Measurements from ENCODE around the gene SKAP1. TPM values are rescaled to one million over a fixed set of nuclear protein-coding genes. Genes with fewer than 3 reads are reported as not detected.

SKAP1 gene
- polyA plus RNA-seq, 4 donors, result 9.9 to 13.6 (median 12.4) TPM

GRCh38 chr17:48127371-48128051, 302.5 kb downstream of the SKAP1 start:
- DNase-seq (ENCODE audit: low read depth in 4 of 4, low spot score in 2 of 4), result no peak

GRCh38 chr17:48126532-48126850, 303.5 kb downstream of the SKAP1 start:
- DNase-seq (ENCODE audit: low read depth in 4 of 4, low spot score in 2 of 4), result no peak

GRCh38 chr17:48125829-48126531, 304.0 kb downstream of the SKAP1 start:
- no peak for DNase-seq (ENCODE audit: low read depth in 4 of 4, low spot score in 2 of 4)

DNA sequence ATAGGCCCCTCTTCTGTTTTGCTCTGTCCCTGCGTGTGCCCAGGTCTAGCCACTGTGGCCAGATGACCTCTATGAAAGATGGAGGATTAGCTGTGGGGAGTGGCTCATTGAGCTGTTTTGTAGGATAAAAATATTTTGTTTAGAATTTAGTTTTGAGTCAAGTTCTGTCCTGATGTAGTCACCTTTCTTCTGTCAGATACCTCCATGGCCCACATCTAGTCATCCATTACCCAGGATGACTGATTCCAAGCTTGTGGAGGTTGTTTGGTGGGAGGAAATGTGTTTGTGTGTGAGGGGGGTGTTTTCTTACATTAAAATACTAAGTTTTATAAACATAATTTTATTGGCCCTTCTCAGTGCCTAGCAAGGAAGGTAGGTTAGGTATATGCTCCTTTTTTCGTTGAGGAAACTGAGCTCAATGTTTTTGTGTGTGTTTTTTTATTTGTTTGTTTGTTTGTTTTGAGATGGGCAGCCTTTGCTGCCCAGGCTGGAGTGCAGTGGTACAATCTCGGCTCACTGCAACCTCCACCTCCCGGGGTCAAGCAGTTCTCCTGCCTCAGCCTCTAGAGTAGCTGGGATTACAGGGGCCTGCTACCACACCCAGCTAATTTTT, 306.1 kb downstream of the SKAP1 start:
- DNase-seq (ENCODE audit: low read depth in 4 of 4, low spot score in 2 of 4), result no peak

DNA sequence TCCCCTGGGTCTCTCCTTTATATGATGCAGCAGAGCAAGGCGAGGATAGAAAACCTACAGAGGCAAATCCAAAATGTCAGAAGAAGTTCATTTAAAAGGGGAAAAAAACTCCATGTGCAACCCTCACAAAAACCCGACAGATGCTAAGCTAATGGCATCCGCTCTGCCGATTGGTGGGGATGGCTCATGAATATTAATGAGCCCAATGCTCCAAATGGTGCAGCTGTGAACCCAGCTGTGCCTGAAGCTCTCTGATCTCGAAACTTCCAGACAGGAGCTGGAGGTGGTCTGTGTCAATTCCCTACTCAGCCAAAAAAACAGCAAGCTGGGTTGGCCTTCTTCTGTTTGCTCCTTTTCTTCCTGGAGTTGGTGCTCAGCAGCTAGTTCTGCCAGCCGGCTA, 306.9 kb downstream of the SKAP1 start:
- DNase-seq (ENCODE audit: low read depth in 4 of 4, low spot score in 2 of 4), result no peak

DNA sequence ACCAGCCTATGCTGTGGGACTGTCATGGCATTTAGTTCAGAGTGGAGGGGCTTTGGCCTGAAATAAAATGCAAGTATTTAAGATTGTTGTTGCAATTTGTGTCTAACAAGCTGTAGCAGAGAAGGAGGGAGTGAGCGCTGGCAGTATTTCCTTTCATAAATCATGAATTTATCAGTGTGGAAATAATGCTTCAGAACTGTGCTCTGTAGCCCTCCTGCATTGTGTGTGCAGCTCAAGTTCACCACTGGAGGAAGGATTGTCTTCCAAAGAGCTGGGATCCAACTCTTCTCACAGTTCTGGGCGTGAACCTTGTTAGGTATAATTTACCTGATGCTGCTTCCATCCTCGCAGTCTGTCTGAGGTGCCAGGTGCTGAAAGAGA, 307.4 kb downstream of the SKAP1 start:
- DNase-seq (ENCODE audit: low read depth in 4 of 4, low spot score in 2 of 4), result no peak

DNA sequence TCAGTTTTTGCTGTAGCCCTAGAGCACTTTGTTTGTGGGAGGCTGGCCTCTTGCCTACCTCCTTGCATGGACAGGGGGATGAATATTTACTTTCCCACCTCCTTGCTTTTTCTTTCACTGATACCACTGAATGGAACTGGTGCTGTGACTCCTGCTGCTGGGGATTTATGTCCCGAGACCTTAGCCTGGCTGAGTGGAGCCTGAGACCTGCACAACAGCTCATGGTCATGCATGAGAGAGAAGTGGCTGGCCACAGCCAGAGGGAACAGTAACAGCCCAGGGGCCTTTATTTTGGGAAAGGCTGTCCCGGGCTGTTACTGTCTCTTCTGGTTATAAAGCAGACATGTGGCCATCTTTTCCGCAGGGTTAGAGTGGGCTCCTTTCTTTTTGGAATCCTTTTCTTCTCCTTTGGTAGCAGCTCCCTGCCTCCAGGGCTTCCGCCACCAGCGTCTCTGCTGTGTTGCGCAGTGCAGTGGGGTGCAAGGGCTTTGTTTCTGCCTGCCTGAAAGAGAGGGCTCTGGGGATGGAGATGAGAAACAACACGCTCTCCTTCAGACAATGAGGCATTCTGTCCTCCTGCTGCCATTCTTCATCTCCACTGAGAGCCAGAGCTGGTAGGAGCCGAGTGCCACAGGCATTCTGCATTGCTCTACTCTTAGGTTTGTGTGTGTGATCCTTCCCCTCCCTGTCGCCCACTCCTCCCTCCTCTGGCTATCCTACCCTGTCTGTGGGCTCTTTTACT, 307.9 kb downstream of the SKAP1 start:
- no peak for DNase-seq (ENCODE audit: low read depth in 4 of 4, low spot score in 2 of 4)

GRCh38 chr17:48113201-48113676, 316.8 kb downstream of the SKAP1 start:
- DNase-seq (ENCODE audit: low read depth in 4 of 4, low spot score in 2 of 4), result no peak

- no peak for DNase-seq (ENCODE audit: low read depth in 4 of 4, low spot score in 2 of 4)
These were observed 318.1 kb downstream of the SKAP1 start for GRCh38 chr17:48111937-48112241.

DNA sequence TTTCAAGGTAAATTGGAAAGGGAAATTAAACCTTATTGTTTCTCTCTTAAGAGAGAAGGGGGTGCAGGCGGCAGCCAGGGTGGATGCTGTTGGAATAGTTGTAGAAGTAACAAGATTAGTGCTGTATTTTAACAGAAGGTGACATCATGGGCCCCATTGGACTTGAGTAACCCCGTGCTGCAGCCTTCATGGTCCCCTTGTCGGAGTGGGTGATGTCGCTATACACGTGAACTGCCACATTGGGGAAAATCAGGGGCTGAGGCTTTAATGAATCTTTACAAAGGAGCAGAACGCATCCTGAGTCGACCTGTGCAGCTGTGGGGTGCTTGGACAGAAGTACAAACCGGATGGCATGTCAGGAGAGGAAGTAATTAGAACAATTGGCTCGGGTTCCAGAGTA, 319.3 kb downstream of the SKAP1 start:
- no peak for DNase-seq (ENCODE audit: low read depth in 4 of 4, low spot score in 2 of 4)

GRCh38 chr17:48107137-48108055, 322.6 kb downstream of the SKAP1 start, which contains the start of gene SNX11:
Gene SNX11, plus strand, starts transcription at chr17:48107766. Its CDS starts 4,278 bp downstream, at chr17:48112044.
- DNase-seq (ENCODE audit: low read depth in 4 of 4, low spot score in 2 of 4), result peak; percentile 70 to 87 (median 84)

GRCh38 chr17:48106802-48107136, 323.2 kb downstream of the SKAP1 start:
- no peak for DNase-seq (ENCODE audit: low read depth in 4 of 4, low spot score in 2 of 4)

GRCh38 chr17:48104440-48104839, 325.6 kb downstream of the SKAP1 start:
- DNase-seq (ENCODE audit: low read depth in 4 of 4, low spot score in 2 of 4), result no peak

- DNase-seq (ENCODE audit: low read depth in 4 of 4, low spot score in 2 of 4), result no peak
These were observed 327.0 kb downstream of the SKAP1 start for GRCh38 chr17:48102798-48103715.

DNA sequence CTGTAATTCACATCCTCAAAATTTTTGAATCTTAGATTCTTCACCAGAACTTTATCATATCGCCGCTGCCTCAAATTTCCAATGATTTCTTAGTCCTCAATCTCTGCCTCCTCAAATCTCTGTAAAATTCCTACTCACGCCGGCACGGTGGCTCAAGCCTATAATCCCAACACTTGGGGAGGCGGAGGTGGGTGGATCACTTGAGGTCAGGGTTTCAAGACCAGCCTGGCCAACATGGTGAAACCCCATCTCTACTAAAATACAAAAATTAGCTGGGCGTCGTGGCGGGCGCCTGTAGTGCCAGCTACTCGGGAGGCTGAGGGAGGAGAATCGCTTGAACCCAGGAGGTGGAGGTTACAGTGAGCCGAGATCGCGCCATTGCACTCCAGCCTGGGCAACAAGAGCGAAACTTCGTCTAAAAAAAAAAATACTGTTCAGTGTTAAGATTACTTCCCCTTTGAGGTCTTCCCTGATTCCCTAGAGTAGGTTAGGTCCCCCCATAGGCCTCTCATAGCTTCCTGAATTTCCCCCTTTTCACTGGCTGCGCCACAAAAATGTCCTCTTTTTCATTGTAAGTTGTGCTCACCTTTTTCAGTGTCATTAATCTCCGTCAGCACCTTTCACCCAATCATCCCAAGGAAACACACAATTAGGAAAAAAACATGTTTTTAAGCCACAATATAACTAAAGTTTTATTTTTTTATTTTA, 327.8 kb downstream of the SKAP1 start:
- DNase-seq (ENCODE audit: low read depth in 4 of 4, low spot score in 2 of 4), result no peak

GRCh38 chr17:48101012-48101720, 328.8 kb downstream of the SKAP1 start, which contains the start of gene CBX1:
Gene CBX1, minus strand, starts transcription at chr17:48101478. Its CDS starts 24,474 bp downstream, at chr17:48077004.
- peak; percentile 75 to 94 (median 91) for DNase-seq (ENCODE audit: low read depth in 4 of 4, low spot score in 2 of 4)

- peak in 1 of 4 donors; percentile 62 for DNase-seq (ENCODE audit: low read depth in 4 of 4, low spot score in 2 of 4)
These were observed 329.4 kb downstream of the SKAP1 start for GRCh38 chr17:48100591-48101011.

DNA sequence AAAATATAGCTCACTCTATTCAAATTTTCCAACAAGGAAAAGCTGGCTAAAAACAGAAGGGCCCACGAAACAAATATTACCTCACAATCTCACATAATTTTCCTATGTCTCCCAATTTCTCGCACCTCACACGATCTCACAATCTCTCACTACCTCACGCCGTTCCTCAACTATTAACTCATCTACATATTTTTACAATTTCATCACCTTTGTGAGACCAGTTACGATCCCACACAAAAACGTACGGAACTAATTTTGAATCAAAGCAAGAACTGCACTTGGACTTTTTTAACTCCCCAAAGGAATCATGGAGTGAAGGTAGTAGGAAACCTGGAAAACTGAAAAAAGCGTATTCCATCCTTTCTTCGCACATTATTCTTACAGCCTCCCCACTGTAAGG, 329.9 kb downstream of the SKAP1 start:
- DNase-seq (ENCODE audit: low read depth in 4 of 4, low spot score in 2 of 4), result no peak

All from left renal cortex interstitium (tissue), 4 donors.